H9 (cell line): ENCODE measurements around the gene CSMD2. TPM values are rescaled to one million over a fixed set of nuclear protein-coding genes. Genes with fewer than 3 reads are reported as not detected.

Experiments
- DNase-seq: peaks from one replicate; pipeline ENCODE4 v3.0.0-alpha.2; 2017
- H2AFZ ChIP-seq: one replicate; pipeline ENCODE4 v1.6.1; 2013; ENCODE audit warnings: mild to moderate bottlenecking, low read length, control low read depth, moderate library complexity
- H2AK5ac ChIP-seq: 2 replicates; pipeline ENCODE4 v1.6.1; 2013; ENCODE audit warnings: low read length, control low read depth, mixed read lengths; ENCODE audit not compliant: insufficient read length
- H2BK120ac ChIP-seq: one replicate; pipeline ENCODE4 v1.6.1; 2013; ENCODE audit warnings: low read depth, mild to moderate bottlenecking, low read length, control low read depth, inconsistent platforms; ENCODE audit not compliant: poor library complexity, severe bottlenecking
- H2BK12ac ChIP-seq: 2 replicates; pipeline ENCODE4 v1.6.1; 2013; ENCODE audit warnings: low read length, control low read depth, mixed read lengths, low read depth; ENCODE audit not compliant: insufficient read length
- H2BK15ac ChIP-seq: 2 replicates; pipeline ENCODE4 v1.6.1; 2013; ENCODE audit warnings: low read depth, low read length, control low read depth
- H2BK20ac ChIP-seq: one replicate; pipeline ENCODE4 v1.6.1; 2013; ENCODE audit warnings: low read depth, mild to moderate bottlenecking, low read length, control low read depth, inconsistent platforms; ENCODE audit not compliant: poor library complexity, severe bottlenecking
- H2BK5ac ChIP-seq: 2 replicates; pipeline ENCODE4 v1.6.1; 2013; ENCODE audit warnings: low read length, control low read depth, mixed read lengths; ENCODE audit not compliant: insufficient read length
- H3K14ac ChIP-seq: 2 replicates; pipeline ENCODE4 v1.6.1; 2013; ENCODE audit warnings: low read length, control low read depth; ENCODE audit not compliant: insufficient read depth
- H3K18ac ChIP-seq: 2 replicates; pipeline ENCODE4 v1.6.1; 2013; ENCODE audit warnings: low read depth, mild to moderate bottlenecking, mixed read lengths, low read length, control low read depth; ENCODE audit not compliant: insufficient read length
- H3K23ac ChIP-seq: 2 replicates; pipeline ENCODE4 v1.6.1; 2013; ENCODE audit warnings: low read length, control low read depth, mixed read lengths, low read depth; ENCODE audit not compliant: insufficient read length
- H3K23me2 ChIP-seq: 2 replicates; pipeline ENCODE4 v1.6.1; 2013; ENCODE audit warnings: low read depth, mild to moderate bottlenecking, mixed read lengths, low read length, control low read depth; ENCODE audit not compliant: insufficient read length, poor library complexity, severe bottlenecking
- H3K27ac ChIP-seq: 2 replicates; pipeline ENCODE4 v1.5.1; 2013; ENCODE audit warnings: low read length, control low read depth, mixed read lengths, low read depth; ENCODE audit not compliant: insufficient read length
- H3K27me3 ChIP-seq: 2 replicates; pipeline ENCODE4 v1.6.1; 2013; ENCODE audit warnings: low read length, control low read depth, inconsistent platforms; ENCODE audit not compliant: insufficient read depth
- H3K4ac ChIP-seq: 2 replicates; pipeline ENCODE4 v1.6.1; 2013; ENCODE audit warnings: low read depth, mild to moderate bottlenecking, control low read depth, inconsistent platforms, low read length, moderate library complexity
- H3K4me1 ChIP-seq: 2 replicates; pipeline ENCODE4 v1.6.1; 2013; ENCODE audit warnings: low read length, control low read depth, inconsistent platforms; ENCODE audit not compliant: insufficient read depth
- H3K4me2 ChIP-seq: 2 replicates; pipeline ENCODE4 v1.6.1; 2013; ENCODE audit warnings: low read length, control low read depth, mixed read lengths; ENCODE audit not compliant: insufficient read length, insufficient read depth
- H3K56ac ChIP-seq: 2 replicates; pipeline ENCODE4 v1.6.1; 2013; ENCODE audit warnings: low read depth, mild to moderate bottlenecking, mixed read lengths, low read length, control low read depth; ENCODE audit not compliant: insufficient read length
- H3K79me1 ChIP-seq: 2 replicates; pipeline ENCODE4 v1.6.1; 2013; ENCODE audit warnings: low read depth, mild to moderate bottlenecking, moderate library complexity, low read length, control low read depth, inconsistent platforms; ENCODE audit not compliant: insufficient read depth, poor library complexity, severe bottlenecking
- H3K79me2 ChIP-seq: 2 replicates; pipeline ENCODE4 v1.6.1; 2013; ENCODE audit warnings: low read length, control low read depth, inconsistent platforms; ENCODE audit not compliant: insufficient read depth
- H3K9ac ChIP-seq: 2 replicates; pipeline ENCODE4 v1.6.1; 2013; ENCODE audit warnings: low read length, control low read depth, mixed read lengths; ENCODE audit not compliant: insufficient read length; ENCODE audit errors: extremely low read depth
- H3K9me3 ChIP-seq: one replicate; pipeline ENCODE4 v1.6.1; 2013; ENCODE audit warnings: low read depth, low read length, inconsistent platforms; ENCODE audit not compliant: control insufficient read depth
- H3T11ph ChIP-seq: one replicate; pipeline ENCODE4 v1.6.1; 2013; ENCODE audit warnings: mild to moderate bottlenecking, low read length, control low read depth, inconsistent platforms
- H4K20me1 ChIP-seq: one replicate; pipeline ENCODE4 v1.6.1; 2013; ENCODE audit not compliant: control insufficient read depth, insufficient read length, insufficient read depth
- H4K5ac ChIP-seq: 2 replicates; pipeline ENCODE4 v1.6.1; 2013; ENCODE audit warnings: low read depth, mild to moderate bottlenecking, mixed read lengths, low read length, control low read depth; ENCODE audit not compliant: insufficient read length
- H4K8ac ChIP-seq: replicated peaks from 2 replicates; pipeline ENCODE4 v1.6.1; 2013; ENCODE audit warnings: low read length, control low read depth, mixed read lengths, low read depth; ENCODE audit not compliant: insufficient read length
- H4K91ac ChIP-seq: 2 replicates; pipeline ENCODE4 v1.6.1; 2013; ENCODE audit warnings: low read depth, mild to moderate bottlenecking, moderate library complexity, mixed read lengths, low read length, control low read depth; ENCODE audit not compliant: insufficient read length
- H3K27ac Mint-ChIP-seq, 3 experiments: 2 replicates in 2 of 3; 3 replicates in 1 of 3; pipeline ENCODE4 v1.8.0; 2020 to 2021; ENCODE audit warnings: mixed read lengths in 3 of 3, mild to moderate bottlenecking in 1 of 3, moderate library complexity in 1 of 3
- H3K27me3 Mint-ChIP-seq: 2 replicates; pipeline ENCODE4 v1.8.0; 2021; ENCODE audit warnings: low read depth, mild to moderate bottlenecking, moderate library complexity, mixed read lengths
- H3K36me3 Mint-ChIP-seq, 3 experiments: 2 replicates in 2 of 3; 3 replicates in 1 of 3; pipeline ENCODE4 v1.8.0; 2020 to 2021; ENCODE audit warnings: low read depth in 3 of 3, mixed read lengths in 3 of 3; ENCODE audit not compliant: insufficient read depth in 1 of 3
- H3K4me1 Mint-ChIP-seq, 2 experiments: 2 replicates each; pipeline ENCODE4 v1.8.0; 2020; ENCODE audit warnings: mixed read lengths in 2 of 2
- H3K4me3 Mint-ChIP-seq, 2 experiments: 2 replicates in 1 of 2; 3 replicates in 1 of 2; pipeline ENCODE4 v1.8.0; 2020 to 2021; ENCODE audit warnings: mild to moderate bottlenecking in 2 of 2, mixed read lengths in 2 of 2, moderate library complexity in 1 of 2
- H3K9me3 Mint-ChIP-seq, 2 experiments: 2 replicates in 1 of 2; 3 replicates in 1 of 2; pipeline ENCODE4 v1.8.0; 2020; ENCODE audit warnings: mild to moderate bottlenecking in 2 of 2, mixed read lengths in 2 of 2, moderate library complexity in 1 of 2
- CTCF ChIP-seq: fragments of 200-600 bp; sonication (generic); conservative IDR thresholded peaks from 3 replicates; pipeline ENCODE4 v1.8.0; 2021; ENCODE audit warnings: antibody characterized with exemption, mild to moderate bottlenecking
- WGBS: extraction: QIAGEN DNeasy Blood & Tissue Kit; methylation state at CpG from one replicate; pipeline ENCODE4 v1.1.7; 2013; ENCODE audit warnings: missing lambda C conversion rate, low lambda C conversion rate, mixed read lengths; ENCODE audit not compliant: insufficient read length; ENCODE audit errors: extremely low coverage; 5-methylcytosine and 5-hydroxymethylcytosine counted together
- total RNA-seq: library from RNA; stranded (reverse); gene quantifications from 2 replicates; pipeline ENCODE4 v1.2.1, GENCODE V29; 2021

CSMD2 gene
- total RNA-seq, 1 experiment from 2014 or later, result 6.4 TPM

GRCh38 chr1:33710967-33711366 is 454.1 kb downstream of the CSMD2 start:
- no peak overlapping the region for H3K56ac ChIP-seq
- no peak overlapping the region for H3K4ac ChIP-seq
- H2BK20ac ChIP-seq, result no peak overlapping the region
- H3K4me2 ChIP-seq, result no peak overlapping the region
- H3K23ac ChIP-seq, result no peak overlapping the region
- H3K27ac Mint-ChIP-seq, result no peak overlapping the region; a peak in 2 of 7 replicates
- no peak overlapping the region for H3T11ph ChIP-seq
- WGBS, result no CpG with 5 or more reads among the region's 2 CpGs
- H3K9me3 Mint-ChIP-seq, result no peaks in the 10 kb centered on the region
- H3K27me3 ChIP-seq, result no peaks in the 10 kb centered on the region
- no peak for TF ChIP-seq CTCF
- H2BK120ac ChIP-seq, result no peak overlapping the region
- H3K4me3 Mint-ChIP-seq, result no peak overlapping the region
- H4K8ac ChIP-seq, result no peak overlapping the region
- H3K4me1 ChIP-seq, result no peaks in the 10 kb centered on the region
- DNase-seq, result no peak
- no peak overlapping the region for H2AK5ac ChIP-seq
- H3K23me2 ChIP-seq, result no peaks in the 10 kb centered on the region
- H3K9ac ChIP-seq, result no peak overlapping the region
- no peak overlapping the region for H2AFZ ChIP-seq
- H2BK12ac ChIP-seq, result no peak overlapping the region
- no peaks in the 10 kb centered on the region for H3K79me2 ChIP-seq
- no peak overlapping the region for H3K14ac ChIP-seq
- no peaks in the 10 kb centered on the region for H3K27me3 Mint-ChIP-seq
- no peak overlapping the region for H3K27ac ChIP-seq
- no peak overlapping the region for H2BK15ac ChIP-seq
- H4K5ac ChIP-seq, result no peak overlapping the region
- H4K91ac ChIP-seq, result no peak overlapping the region
- H3K18ac ChIP-seq, result no peak overlapping the region
- no peak overlapping the region for H2BK5ac ChIP-seq
- no peaks in the 10 kb centered on the region for H3K79me1 ChIP-seq
- no peaks in the 10 kb centered on the region for H4K20me1 ChIP-seq
- H3K9me3 ChIP-seq, result no peaks in the 10 kb centered on the region
- peaks cover 4 to 13% (median 7%) of the 10 kb centered on the region in 3 experiments; a peak in 6 of 7 replicates for H3K36me3 Mint-ChIP-seq
- H3K4me1 Mint-ChIP-seq, result peaks cover 4 to 7% of the 10 kb centered on the region in 2 experiments
